OCI-LY3 (cell line): ENCODE measurements around the gene WDR48.

Experiments used
- H2AFZ ChIP-seq: fragments of 200-600, 300-600 bp; shearing (Covaris generic); 2 replicates; pipeline ENCODE4 v1.6.0; 2014; ENCODE audit warnings: antibody characterized with exemption, low read depth, low read length
- H3K27ac ChIP-seq: fragments of 200-600, 300-600 bp; sonication (generic); 2 replicates; pipeline ENCODE4 v1.5.1; 2014; ENCODE audit warnings: mild to moderate bottlenecking, low read length, moderate library complexity, mixed read lengths
- H3K27me3 ChIP-seq: fragments of 200-600, 300-600 bp; sonication (generic); 2 replicates; pipeline ENCODE4 v1.6.1; 2014; ENCODE audit warnings: low read depth, low read length, mixed read lengths
- H3K36me3 ChIP-seq: fragments of 200-600, 300-600 bp; sonication (generic); replicated peaks from 2 replicates; pipeline ENCODE3; 2014; ENCODE audit warnings: low read depth, low read length, mixed read lengths
- H3K4me1 ChIP-seq: fragments of 300-600, 200-600 bp; sonication (generic); 2 replicates; pipeline ENCODE4 v1.6.1; 2014; ENCODE audit warnings: low read length, mixed read lengths
- H3K4me2 ChIP-seq: fragments of 200-600, 300-600 bp; sonication (generic); 2 replicates; pipeline ENCODE4 v1.6.1; 2014; ENCODE audit warnings: low read length, mixed read lengths
- H3K4me3 ChIP-seq: fragments of 300-600, 200-600 bp; sonication (generic); 2 replicates; pipeline ENCODE4 v1.5.1; 2014; ENCODE audit warnings: antibody characterized with exemption, mild to moderate bottlenecking, low read length, moderate library complexity
- H3K79me2 ChIP-seq: fragments of 300-600, 200-600 bp; shearing (Covaris generic); 2 replicates; pipeline ENCODE4 v1.6.1; 2014; ENCODE audit warnings: mild to moderate bottlenecking, low read length, mixed read lengths
- H3K9ac ChIP-seq: fragments of 300-600, 200-600 bp; shearing (Covaris generic); 2 replicates; pipeline ENCODE4 v1.6.0; 2014; ENCODE audit warnings: mild to moderate bottlenecking, low read length, moderate library complexity
- H3K9me3 ChIP-seq: fragments of 200-600, 300-600 bp; shearing (Covaris generic); 2 replicates; pipeline ENCODE4 v1.6.1; 2014; ENCODE audit warnings: low read length, mixed read lengths; ENCODE audit not compliant: insufficient read depth
- H4K20me1 ChIP-seq: fragments of 200-600, 300-600 bp; sonication (generic); 2 replicates; pipeline ENCODE4 v1.6.1; 2016; ENCODE audit warnings: low read length, mixed read lengths; ENCODE audit not compliant: insufficient read depth
- CTCF ChIP-seq: fragments of 200-600, 300-600 bp; sonication (generic); IDR thresholded peaks from 2 replicates; pipeline ENCODE4 v1.5.1; 2014; ENCODE audit warnings: antibody characterized with exemption, low read length, low read depth
- EZH2phosphoT487 ChIP-seq: fragments of 200-600 bp; shearing (Covaris generic); IDR thresholded peaks from 2 replicates; pipeline ENCODE4 v1.6.1; 2018; ENCODE audit warnings: antibody characterized with exemption, mixed run types, low read depth

Gene WDR48

GRCh38 chr3:39137435-39137936 is 85.7 kb downstream of the WDR48 start:
- Histone ChIP-seq H2AFZ (no peak overlapping the region), H3K27me3 (no peaks in the 10 kb centered on the region), H3K27ac (no peak overlapping the region), H3K4me2 (no peak overlapping the region), H3K79me2 (no peaks in the 10 kb centered on the region), H3K4me3 (no peak overlapping the region), H3K4me1 (peaks cover 19% of the 10 kb centered on the region), H3K9me3 (no peaks in the 10 kb centered on the region), H4K20me1 (peaks cover 7% of the 10 kb centered on the region; the same call in 1 of the 2 replicates), H3K9ac (no peak overlapping the region), H3K36me3 (peaks cover 24% of the 10 kb centered on the region)
- TF ChIP-seq CTCF = no peak
- no peak for TF ChIP-seq EZH2phosphoT487

- TF ChIP-seq EZH2phosphoT487 (no peak), CTCF (no peak)
- Histone ChIP-seq H3K4me1 (peaks cover 19% of the 10 kb centered on the region), H2AFZ (no peak overlapping the region), H3K36me3 (peaks cover 31% of the 10 kb centered on the region), H3K4me2 (peak overlapping the region; percentile 65), H4K20me1 (peaks cover 7% of the 10 kb centered on the region; the same call in 1 of the 2 replicates), H3K9me3 (no peaks in the 10 kb centered on the region), H3K9ac (no peak overlapping the region), H3K4me3 (no peak overlapping the region), H3K27me3 (no peaks in the 10 kb centered on the region), H3K79me2 (no peaks in the 10 kb centered on the region), H3K27ac (no peak overlapping the region)
Observed at GRCh38 chr3:39137991-39138803, 86.4 kb downstream of the WDR48 start.

DNA sequence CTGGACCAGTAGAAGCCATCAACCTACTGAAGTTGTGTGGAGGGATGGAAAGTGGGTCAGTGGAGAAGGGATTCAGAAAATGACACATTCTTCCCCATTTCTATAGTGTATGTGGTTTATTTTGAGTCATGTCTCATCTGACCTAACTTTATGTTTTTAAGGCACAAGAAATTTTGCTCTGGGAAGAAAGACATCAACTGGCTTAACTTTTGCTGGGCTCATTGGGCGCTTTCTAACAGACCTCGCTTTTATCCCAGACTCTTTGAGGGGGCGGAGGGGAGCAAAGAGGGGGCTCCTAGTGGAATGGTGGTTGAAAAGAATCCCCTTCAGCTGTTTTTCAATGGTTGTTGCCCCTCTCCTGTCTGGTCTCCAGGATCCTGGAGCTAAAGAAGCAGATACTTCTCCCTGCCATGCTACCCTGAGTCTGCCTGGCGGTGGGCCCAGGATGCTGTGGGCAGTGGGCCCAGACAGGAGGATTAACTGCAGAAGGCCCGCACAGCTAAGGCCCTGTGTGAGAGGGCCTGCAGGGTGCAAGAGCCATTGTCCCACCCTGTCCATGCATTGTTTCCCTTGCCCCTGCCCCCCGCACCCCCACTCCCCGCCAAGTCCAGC is 87.1 kb downstream of the WDR48 start:
- H3K4me3 ChIP-seq = peak overlapping the region; percentile 16; the same call in 1 of the 2 replicates
- peaks cover 7% of the 10 kb centered on the region; the same call in 1 of the 2 replicates for H4K20me1 ChIP-seq
- peak overlapping the region; percentile 23; the same call in 1 of the 2 replicates for H3K27ac ChIP-seq
- TF ChIP-seq EZH2phosphoT487 (no peak), CTCF (no peak)
- no peaks in the 10 kb centered on the region for H3K9me3 ChIP-seq
- no peaks in the 10 kb centered on the region for H3K27me3 ChIP-seq
- peak overlapping the region; percentile 65 for H3K4me2 ChIP-seq
- H3K79me2 ChIP-seq = no peaks in the 10 kb centered on the region
- peaks cover 19% of the 10 kb centered on the region for H3K4me1 ChIP-seq
- peaks cover 39% of the 10 kb centered on the region for H3K36me3 ChIP-seq
- H3K9ac ChIP-seq = no peak overlapping the region
- no peak overlapping the region for H2AFZ ChIP-seq

- Histone ChIP-seq H2AFZ (no peak overlapping the region), H4K20me1 (peaks cover 7% of the 10 kb centered on the region; the same call in 1 of the 2 replicates), H3K4me1 (peaks cover 19% of the 10 kb centered on the region), H3K4me3 (no peak overlapping the region), H3K9ac (no peak overlapping the region), H3K27me3 (no peaks in the 10 kb centered on the region), H3K27ac (no peak overlapping the region), H3K36me3 (peaks cover 41% of the 10 kb centered on the region), H3K9me3 (no peaks in the 10 kb centered on the region), H3K79me2 (no peaks in the 10 kb centered on the region), H3K4me2 (no peak overlapping the region)
- no peak for TF ChIP-seq CTCF
- TF ChIP-seq EZH2phosphoT487 = no peak
Observed at GRCh38 chr3:39139442-39139841, 87.6 kb downstream of the WDR48 start.
